HUES6 (cell line): Measurements from ENCODE around the gene CARM1.

Experiments used
- H3K27ac ChIP-seq: 2 replicates; pipeline ENCODE4 v1.7.0; 2013; ENCODE audit warnings: low read depth, mild to moderate bottlenecking, low read length, inconsistent platforms
- H3K27me3 ChIP-seq: 2 replicates; pipeline ENCODE4 v1.6.1; 2013; ENCODE audit warnings: low read length; ENCODE audit not compliant: control insufficient read depth, insufficient read depth
- H3K36me3 ChIP-seq: 2 replicates; pipeline ENCODE4 v1.6.1; 2013; ENCODE audit warnings: low read length; ENCODE audit not compliant: control insufficient read depth, insufficient read depth
- H3K4me1 ChIP-seq: 2 replicates; pipeline ENCODE4 v1.6.1; 2013; ENCODE audit warnings: low read length; ENCODE audit not compliant: control insufficient read depth, insufficient read depth
- H3K4me3 ChIP-seq: 2 replicates; pipeline ENCODE4 v1.5.1; 2013; ENCODE audit warnings: low read depth, low read length
- H3K9ac ChIP-seq: one replicate; pipeline ENCODE4 v1.6.1; 2013; ENCODE audit warnings: mild to moderate bottlenecking, low read length
- H3K9me3 ChIP-seq: 2 replicates; pipeline ENCODE4 v1.6.1; 2013; ENCODE audit warnings: low read depth, low read length; ENCODE audit not compliant: control insufficient read depth, insufficient read depth

Gene CARM1

DNA sequence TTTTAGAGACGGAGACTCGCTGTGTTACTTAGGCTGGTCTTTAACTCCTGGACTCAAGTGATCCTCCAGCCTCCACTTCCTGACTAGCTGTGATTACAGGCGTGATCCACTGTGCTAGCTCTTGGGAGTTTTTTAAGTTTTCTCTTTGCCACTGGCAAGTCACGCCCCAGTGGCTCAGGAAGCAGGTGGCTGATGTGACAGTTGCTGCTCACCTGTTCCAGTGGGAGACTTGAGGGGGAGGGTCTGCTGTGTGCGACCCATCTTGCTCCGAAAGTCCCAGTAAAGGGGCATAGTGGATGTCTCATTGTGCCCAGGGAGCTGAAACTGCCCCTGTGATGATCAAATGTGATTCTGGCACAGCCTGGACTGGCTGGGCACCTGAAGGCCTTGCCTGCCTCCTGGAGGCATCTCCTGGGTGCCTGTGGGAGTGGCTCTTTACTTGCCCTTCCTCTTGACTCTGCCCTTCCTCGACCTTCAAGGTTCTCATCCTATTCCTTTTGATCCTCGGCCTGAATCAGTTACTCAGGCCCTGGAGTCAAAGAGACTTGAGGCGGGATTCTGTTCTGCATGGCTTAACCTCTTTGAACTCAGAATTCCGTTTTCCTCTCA is 97.3 kb downstream of the CARM1 start:
- H3K36me3 ChIP-seq, result peaks cover 9% of the 10 kb centered on the region
- H3K9ac ChIP-seq, result no peak overlapping the region
- H3K9me3 ChIP-seq, result peaks cover 8% of the 10 kb centered on the region; the same call in 1 of the 2 replicates
- H3K4me1 ChIP-seq, result peaks cover 14% of the 10 kb centered on the region
- no peak overlapping the region for H3K27ac ChIP-seq
- no peak overlapping the region for H3K4me3 ChIP-seq
- H3K27me3 ChIP-seq, result no peaks in the 10 kb centered on the region

DNA sequence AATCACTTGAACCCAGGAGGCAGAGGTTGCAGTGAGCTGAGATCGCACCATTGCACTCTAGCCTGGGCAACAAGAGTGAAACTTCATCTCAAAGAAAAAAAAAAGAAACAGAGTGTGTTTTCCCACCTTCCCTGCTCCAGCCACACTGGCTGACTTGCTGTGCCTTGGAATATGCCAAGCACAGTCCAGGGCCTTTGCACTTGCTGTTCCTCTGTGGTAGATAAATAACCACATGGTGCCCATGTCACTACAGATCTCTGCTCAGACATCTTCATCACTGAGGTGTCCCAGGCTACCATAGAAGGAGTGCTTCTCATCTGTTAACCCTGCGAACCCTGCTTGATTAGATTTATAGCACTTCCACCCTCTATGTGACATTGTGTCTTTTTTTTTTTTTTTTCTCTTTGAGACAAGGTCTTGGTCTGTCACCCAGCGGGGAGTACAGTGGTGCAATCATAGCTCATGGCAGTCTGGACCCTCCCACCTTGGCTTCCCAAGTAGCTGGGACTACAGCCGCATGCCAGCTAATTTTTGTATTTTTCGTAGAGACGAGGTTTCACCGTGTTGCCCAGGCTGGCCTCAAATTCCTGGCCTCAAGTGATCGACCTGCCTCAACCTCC is 99.9 kb downstream of the CARM1 start:
- H3K27me3 ChIP-seq, result no peaks in the 10 kb centered on the region
- peaks cover 13% of the 10 kb centered on the region for H3K4me1 ChIP-seq
- peaks cover 15% of the 10 kb centered on the region; the same call in 1 of the 2 replicates for H3K9me3 ChIP-seq
- no peak overlapping the region for H3K4me3 ChIP-seq
- no peak overlapping the region for H3K27ac ChIP-seq
- H3K9ac ChIP-seq, result no peak overlapping the region
- peaks cover 15% of the 10 kb centered on the region for H3K36me3 ChIP-seq
